PC-3 (cell line): ENCODE measurements around the gene CYTH1. TPM values are rescaled to one million over a fixed set of nuclear protein-coding genes. Genes with fewer than 3 reads are reported as not detected.
A peak's percentile ranks its signal among the peaks of the same experiment; 100 is the strongest.

Experiments
- ATAC-seq: fragments of 200-7000 bp; cut with Tn5 transposase; 2 replicates; pipeline ENCODE4 v1.9.1; 2020; ENCODE audit warnings: mild to moderate bottlenecking, moderate library complexity
- BruUV-seq: library from RNA; stranded (reverse); fragments of 400-500 nt; replicated peaks from 2 replicates; lab custom pipeline; 2021; lab: Mats Ljungman, UMichigan
- CTCF ChIA-PET: fragments of 300-600 bp; sonication (Branson Sonifier 250); formaldehyde crosslinking; loops from one replicate; lab custom pipeline; 2022; ENCODE audit warnings: antibody characterized with exemption; lab: Charles Lee
- POLR2A ChIA-PET: fragments of 300-600 bp; sonication (Branson Sonifier 250); formaldehyde crosslinking; loops from one replicate; lab custom pipeline; 2022; ENCODE audit warnings: antibody characterized with exemption; ENCODE audit not compliant: unreplicated experiment; lab: Charles Lee
- DNase-seq: peaks from one replicate; pipeline ENCODE4 v3.0.0-alpha.2; 2015
- H2AFZ ChIP-seq: fragments of 300-600 bp; sonication (generic); 2 replicates; pipeline ENCODE4 v1.6.0; 2016; ENCODE audit warnings: antibody characterized with exemption, low read length
- H3F3A ChIP-seq: fragments of 300-600 bp; sonication (generic); one replicate; pipeline ENCODE4 v1.6.0; 2017; ENCODE audit warnings: antibody characterized with exemption, low read length, control low read depth, mild to moderate bottlenecking; ENCODE audit not compliant: unreplicated experiment
- H3K27ac ChIP-seq: fragments of 300-600 bp; sonication (generic); 2 replicates; pipeline ENCODE4 v1.5.1; 2016; ENCODE audit warnings: mild to moderate bottlenecking, low read length
- H3K27me3 ChIP-seq: fragments of 300-600 bp; sonication (generic); 2 replicates; pipeline ENCODE4 v1.6.1; 2016; ENCODE audit warnings: low read length, mixed read lengths
- H3K36me3 ChIP-seq: fragments of 300-600 bp; sonication (generic); 2 replicates; pipeline ENCODE4 v1.6.1; 2016; ENCODE audit warnings: low read depth, mixed run types, low read length, mixed read lengths
- H3K4me1 ChIP-seq: fragments of 300-600 bp; sonication (generic); 2 replicates; pipeline ENCODE4 v1.5.1; 2016; ENCODE audit warnings: low read length; ENCODE audit not compliant: insufficient read depth
- H3K4me2 ChIP-seq: fragments of 300-600 bp; sonication (generic); 2 replicates; pipeline ENCODE4 v1.6.0; 2016; ENCODE audit warnings: low read length
- H3K4me3 ChIP-seq: fragments of 300-600 bp; sonication (generic); 2 replicates; pipeline ENCODE4 v1.5.1; 2016; ENCODE audit warnings: mild to moderate bottlenecking, low read length, mixed read lengths
- H3K79me2 ChIP-seq: fragments of 300-600 bp; sonication (generic); 2 replicates; pipeline ENCODE4 v1.6.1; 2017; ENCODE audit warnings: low read length, mixed read lengths
- H3K9ac ChIP-seq: fragments of 300-600 bp; sonication (generic); 2 replicates; pipeline ENCODE4 v1.6.0; 2016; ENCODE audit warnings: mild to moderate bottlenecking, low read length
- H3K9me2 ChIP-seq: fragments of 300-600 bp; sonication (generic); replicated peaks from 2 replicates; pipeline ENCODE4 v1.6.1; 2016; ENCODE audit warnings: mixed run types, low read length, mixed read lengths
- H3K9me3 ChIP-seq: fragments of 300-600 bp; sonication (generic); 2 replicates; pipeline ENCODE4 v1.6.1; 2016; ENCODE audit warnings: low read length, mixed read lengths
- H4K20me1 ChIP-seq: fragments of 300-600 bp; sonication (generic); 2 replicates; pipeline ENCODE4 v1.6.1; 2016; ENCODE audit warnings: low read length, mixed read lengths
- EZH2 ChIP-seq: fragments of 300-600 bp; sonication (generic); IDR thresholded peaks from one replicate; pipeline ENCODE4 v1.6.1; 2017; ENCODE audit warnings: antibody characterized with exemption, mild to moderate bottlenecking, low read length; ENCODE audit not compliant: unreplicated experiment
- EZH2phosphoT487 ChIP-seq: fragments of 300-600 bp; sonication (generic); IDR thresholded peaks from 2 replicates; pipeline ENCODE4 v1.6.1; 2018; ENCODE audit warnings: mild to moderate bottlenecking, antibody characterized with exemption, low read length, borderline replicate concordance
- intact Hi-C: fragments of 100-400 bp; cut with micrococcal nuclease; formaldehyde crosslinking; loops from 2 replicates; pipeline ENCODE4 v1.9.0; 2023
- total RNA-seq: library from RNA; depleted of rRNA; stranded (reverse); fragments of >200 nt; gene quantifications from 2 replicates; pipeline ENCODE4 v1.2.3, GENCODE V29; 2014
- TF ChIP-seq, protein P1 (sequence below): fragments of 300-600 bp; sonication (generic); conservative IDR thresholded peaks from 2 replicates; pipeline ENCODE4 v1.5.1; 2017; ENCODE audit warnings: antibody characterized with exemption, low read depth, mild to moderate bottlenecking, low read length

The CYTH1 gene
- total RNA-seq, 1 experiment from 2014 or later: 29.7 TPM

DNA sequence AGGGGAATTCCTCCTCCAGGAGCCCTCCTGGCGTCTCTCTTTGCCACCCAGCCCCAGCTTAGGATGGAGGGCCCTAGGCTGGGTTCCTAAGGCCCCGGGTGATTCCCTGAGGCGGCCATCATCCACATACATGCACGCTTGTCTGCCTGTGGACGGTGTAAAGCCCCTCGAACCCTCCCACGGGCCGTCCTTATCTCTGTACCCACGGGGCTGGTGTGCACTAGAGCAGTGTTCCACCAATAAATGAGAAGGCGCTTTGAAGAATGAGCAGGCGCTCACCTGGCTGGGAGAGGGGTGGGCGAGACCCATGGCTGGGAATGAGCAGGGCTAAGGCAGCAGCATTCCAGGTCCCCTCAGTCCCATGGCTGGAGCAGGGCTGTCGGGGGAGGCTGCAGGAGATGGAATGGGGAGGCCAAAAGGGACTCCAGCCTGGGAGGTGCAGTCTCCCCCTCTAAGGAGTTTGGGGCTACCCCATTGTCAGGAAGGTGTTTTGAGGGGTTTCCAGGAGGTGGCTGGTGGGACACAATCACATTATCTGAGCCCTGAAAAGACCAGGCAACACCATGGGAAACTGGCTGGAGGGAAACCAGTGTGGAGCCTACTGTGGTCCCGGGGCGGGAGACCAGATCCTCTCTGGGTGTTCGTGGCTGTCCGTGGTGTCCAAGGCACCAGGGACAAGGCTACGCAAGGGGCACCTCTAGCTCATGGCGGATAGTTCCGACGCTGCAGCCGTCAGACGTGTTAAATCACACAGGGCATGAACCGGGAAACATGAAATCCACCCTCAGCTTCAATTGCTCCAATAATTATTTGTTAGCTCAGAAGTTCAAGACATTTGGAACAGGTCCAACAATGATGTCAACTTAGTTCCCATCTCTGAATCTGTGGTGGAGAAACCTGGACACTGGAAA lies 117.3 kb downstream of the CYTH1 start:
- no peak for ATAC-seq
- no peak overlapping the region for H3K27ac ChIP-seq
- POLR2A ChIA-PET: no interaction called here
- no peaks in the 10 kb centered on the region for H3K79me2 ChIP-seq
- H3K4me3 ChIP-seq: no peak overlapping the region
- no peaks in the 10 kb centered on the region for H3F3A ChIP-seq
- no peaks in the 10 kb centered on the region for H3K36me3 ChIP-seq
- no peaks in the 10 kb centered on the region for H3K27me3 ChIP-seq
- H3K4me2 ChIP-seq: no peak overlapping the region
- no peaks in the 10 kb centered on the region for H3K9me3 ChIP-seq
- peaks cover 18% of the 10 kb centered on the region for H3K4me1 ChIP-seq
- TF ChIP-seq EZH2phosphoT487: no peak
- TF ChIP-seq EZH2: no peak
- TF ChIP-seq, protein P1, sequence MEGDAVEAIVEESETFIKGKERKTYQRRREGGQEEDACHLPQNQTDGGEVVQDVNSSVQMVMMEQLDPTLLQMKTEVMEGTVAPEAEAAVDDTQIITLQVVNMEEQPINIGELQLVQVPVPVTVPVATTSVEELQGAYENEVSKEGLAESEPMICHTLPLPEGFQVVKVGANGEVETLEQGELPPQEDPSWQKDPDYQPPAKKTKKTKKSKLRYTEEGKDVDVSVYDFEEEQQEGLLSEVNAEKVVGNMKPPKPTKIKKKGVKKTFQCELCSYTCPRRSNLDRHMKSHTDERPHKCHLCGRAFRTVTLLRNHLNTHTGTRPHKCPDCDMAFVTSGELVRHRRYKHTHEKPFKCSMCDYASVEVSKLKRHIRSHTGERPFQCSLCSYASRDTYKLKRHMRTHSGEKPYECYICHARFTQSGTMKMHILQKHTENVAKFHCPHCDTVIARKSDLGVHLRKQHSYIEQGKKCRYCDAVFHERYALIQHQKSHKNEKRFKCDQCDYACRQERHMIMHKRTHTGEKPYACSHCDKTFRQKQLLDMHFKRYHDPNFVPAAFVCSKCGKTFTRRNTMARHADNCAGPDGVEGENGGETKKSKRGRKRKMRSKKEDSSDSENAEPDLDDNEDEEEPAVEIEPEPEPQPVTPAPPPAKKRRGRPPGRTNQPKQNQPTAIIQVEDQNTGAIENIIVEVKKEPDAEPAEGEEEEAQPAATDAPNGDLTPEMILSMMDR: no peak
- intact Hi-C loops: no loop called here
- CTCF ChIA-PET: no interaction called here
- no peaks in the 10 kb centered on the region for H3K9me2 ChIP-seq
- H2AFZ ChIP-seq: no peak overlapping the region
- peak; percentile 17 for DNase-seq
- BruUV-seq: no TSS peak
- H4K20me1 ChIP-seq: no peaks in the 10 kb centered on the region
- H3K9ac ChIP-seq: no peak overlapping the region

GRCh38 chr17:78661093-78661770 lies 120.8 kb downstream of the CYTH1 start:
- H3K79me2 ChIP-seq: no peaks in the 10 kb centered on the region
- no peaks in the 10 kb centered on the region for H4K20me1 ChIP-seq
- no peaks in the 10 kb centered on the region for H3K9me3 ChIP-seq
- intact Hi-C loops: loop anchor here (2.0 kb wide), 1 partner anchor 20 kb away; no protein-coding TSS in a partner anchor
- peak overlapping the region; percentile 1; the same call in 1 of the 2 replicates for H2AFZ ChIP-seq
- DNase-seq: peak; percentile 92
- CTCF ChIA-PET: no interaction called here
- no peak overlapping the region for H3K4me3 ChIP-seq
- no TSS peak for BruUV-seq
- ATAC-seq: peak; percentile 95
- H3K36me3 ChIP-seq: no peaks in the 10 kb centered on the region
- no peaks in the 10 kb centered on the region for H3K27me3 ChIP-seq
- peaks cover 16% of the 10 kb centered on the region for H3K4me1 ChIP-seq
- POLR2A ChIA-PET: no interaction called here
- H3K4me2 ChIP-seq: peak overlapping the region; percentile 60
- peak overlapping the region; percentile 39 for H3K27ac ChIP-seq
- H3F3A ChIP-seq: no peaks in the 10 kb centered on the region
- H3K9me2 ChIP-seq: no peaks in the 10 kb centered on the region
- TF ChIP-seq, protein P1: no peak
- TF ChIP-seq EZH2: no peak
- no peak for TF ChIP-seq EZH2phosphoT487
- no peak overlapping the region for H3K9ac ChIP-seq
